A549 (cell line): Measurements from ENCODE around the gene SGSM2. TPM values are rescaled to one million over a fixed set of nuclear protein-coding genes. Genes with fewer than 3 reads are reported as not detected.

Source experiments
- ATAC-seq, 2 experiments: fragments of 200-7000 bp in 1 of 2; fragments of >200 bp in 1 of 2; cut with Nextera tagmentation in 1 of 2; cut with Tn5 transposase in 1 of 2; 3 replicates each; pipeline versions ENCODE4 v1.8.0 to v1.9.1; 2018 to 2020; ENCODE audit warnings: mild to moderate bottlenecking in 1 of 2, moderate library complexity in 1 of 2
- CTCF ChIA-PET: fragments of 300-600 bp; sonication (Branson Sonifier 250); formaldehyde crosslinking; extraction: SDS; loops from one replicate; lab custom pipeline; 2021; ENCODE audit warnings: antibody characterized with exemption, inconsistent platforms; lab: Yijun Ruan, JAX
- POLR2A ChIA-PET: fragments of 350-600 bp; formaldehyde crosslinking; extraction: SDS; loops from one replicate; lab custom pipeline; 2021; ENCODE audit warnings: antibody characterized with exemption, inconsistent platforms; lab: Yijun Ruan, JAX
- DNase-seq, 2 experiments: peaks; one replicate each; pipeline versions ENCODE4 v3.0.0 to v3.0.0-alpha.2; 2011 to 2016; ENCODE audit warnings: low read depth in 1 of 2, low spot score in 1 of 2
- FAIRE-seq: peaks from 2 replicates; lab custom pipeline; 2011; peaks lifted over from hg19 to GRCh38; lab: Jason Lieb, UNC
- H3K27ac ChIP-seq, 2 experiments: fragments of >200 bp; sonication (Bioruptor Twin); formaldehyde crosslinking; 3 replicates each; pipeline ENCODE4 v1.5.1; 2016 to 2017
- H3K4me1 ChIP-seq: fragments of >200 bp; sonication (Bioruptor Twin); formaldehyde crosslinking; 3 replicates; pipeline ENCODE4 v1.6.1; 2016
- H3K4me2 ChIP-seq: fragments of >200 bp; sonication (Bioruptor Twin); formaldehyde crosslinking; 3 replicates; pipeline ENCODE4 v1.6.1; 2016
- H3K4me3 ChIP-seq: fragments of >200 bp; sonication (Bioruptor Twin); formaldehyde crosslinking; 3 replicates; pipeline ENCODE4 v1.5.1; 2016
- H3K9me3 ChIP-seq: fragments of >200 bp; sonication (Bioruptor Twin); formaldehyde crosslinking; 3 replicates; pipeline ENCODE4 v1.6.1; 2016
- CEBPB ChIP-seq, 2 experiments: fragments of >200 bp in 1 of 2; sonication (Bioruptor Twin) in 1 of 2; formaldehyde crosslinking in 1 of 2; IDR thresholded peaks; 2 replicates each; pipeline ENCODE4 v1.6.1; 2012 to 2016
- CHD2 ChIP-seq: fragments of 150-350 bp; IDR thresholded peaks from 2 replicates; pipeline ENCODE4 v1.6.1; 2014; ENCODE audit warnings: low read length; ENCODE audit not compliant: partially characterized antibody
- CTCF ChIP-seq: fragments of >200 bp; sonication (Bioruptor Twin); formaldehyde crosslinking; IDR thresholded peaks from 3 replicates; pipeline ENCODE4 v1.5.1; 2016
- E2F6 ChIP-seq: IDR thresholded peaks from 2 replicates; pipeline ENCODE4 v1.6.1; 2012; ENCODE audit warnings: low read depth, borderline replicate concordance
- FOSL2 ChIP-seq, 2 experiments: fragments of 450-650 bp in 1 of 2; fragments of >200 bp in 1 of 2; sonication (Bioruptor Twin) in 1 of 2; formaldehyde crosslinking; IDR thresholded peaks; 2 replicates each; pipeline versions ENCODE4 v1.5.0 to v1.6.1; 2016 to 2020; ENCODE audit warnings: mild to moderate bottlenecking in 1 of 2, moderate library complexity in 1 of 2
- HES2 ChIP-seq: fragments of >200 bp; sonication (Bioruptor Twin); formaldehyde crosslinking; IDR thresholded peaks from 2 replicates; pipeline ENCODE4 v1.6.1; 2016
- HOXA7 ChIP-seq: fragments of 250-450 bp; sonication (Bioruptor Pico); IDR thresholded peaks from 2 replicates; pipeline ENCODE4 v1.5.0; 2020; ENCODE audit warnings: mild to moderate bottlenecking, moderate library complexity
- HOXB13 ChIP-seq: fragments of 250-450 bp; sonication (Bioruptor Pico); IDR thresholded peaks from 2 replicates; pipeline ENCODE4 v1.5.0; 2020; ENCODE audit warnings: low read depth, mild to moderate bottlenecking, moderate library complexity
- NR3C1 ChIP-seq: fragments of >200 bp; sonication (Bioruptor Twin); formaldehyde crosslinking; IDR thresholded peaks from 3 replicates; pipeline ENCODE4 v1.6.1; 2017
- RARB ChIP-seq: fragments of 250-450 bp; sonication (Bioruptor Pico); IDR thresholded peaks from 2 replicates; pipeline ENCODE4 v1.8.0; 2021; ENCODE audit warnings: mild to moderate bottlenecking, moderate library complexity
- RFX5 ChIP-seq: fragments of 450-650 bp; IDR thresholded peaks from 2 replicates; pipeline ENCODE4 v1.7.1; 2014; ENCODE audit warnings: antibody characterized with exemption, mild to moderate bottlenecking, moderate library complexity
- RNF2 ChIP-seq: fragments of 200-600 bp; sonication (generic); IDR thresholded peaks from 2 replicates; pipeline ENCODE4 v1.6.1; 2016; ENCODE audit warnings: low read depth, mild to moderate bottlenecking, antibody characterized with exemption, moderate library complexity, borderline replicate concordance
- ZFP36 ChIP-seq: fragments of 450-650 bp; IDR thresholded peaks from 2 replicates; pipeline ENCODE4 v1.6.1; 2014; ENCODE audit warnings: borderline replicate concordance; ENCODE audit not compliant: partially characterized antibody
- WGBS: methylation state at CpG from one replicate; pipeline ENCODE4 v1.1.6; 2017; ENCODE audit errors: missing lambda C conversion rate; 5-methylcytosine and 5-hydroxymethylcytosine counted together
- polyA plus RNA-seq, 4 experiments: library from polyadenylated mRNA; depleted of rRNA in 3 of 4; stranded (reverse); fragments of >200 nt; fragmentation: RNase III in 1 of 4; extraction: RNeasy Plus Mini Kit Qiagen cat#74134 plus additional on column Dnase treatment in 1 of 4; gene quantifications; 2 replicates in 3 of 4; 3 replicates in 1 of 4; pipeline ENCODE4 v1.2.3, GENCODE V29; 2011 to 2017

SGSM2 gene
- polyA plus RNA-seq, 2 of the 4 experiments (the other 2 are of a cell fraction), result 24.9 to 53.3 TPM

- no peak for TF ChIP-seq CTCF
Observed at GRCh38 chr17:2344528-2344927, 7.2 kb downstream of the SGSM2 start (continued).

- ChIA-PET CTCF (interaction anchor here (0.7 to 13.0 kb wide), 7 partner anchors 10 to 653 kb away, joined by 4 to 216 read pairs (median 8); partner anchors contain the start of genes SGSM2 and TSR1), POLR2A (interaction anchor here (1.3 kb wide), 1 partner anchor 9 kb away, joined by 3 read pairs; the partner anchor contains the start of gene SGSM2)
- H3K9me3 ChIP-seq, result no peaks in the 10 kb centered on the region
- TF ChIP-seq HOXB13 (no peak), FOSL2 (IDR thresholded peaks at IDR 0.05) (no peak), FOSL2 (CRISPR knock-in tag; IDR thresholded peaks at IDR 0.05) (0 out of 2 replicates have a peak, but pooled peaks have one; percentile 8)
- TF ChIP-seq, all 56 proteins: peak for 1
- no peak overlapping the region for H3K4me2 ChIP-seq
- FAIRE-seq, result no peak
- ATAC-seq, result no peak
- 0 out of 6 replicates have a peak overlapping the region, but pooled peaks of 1 of the 2 experiments have one; percentile 35 for H3K27ac ChIP-seq
- 81% methylated on average over 6 of the region's 8 CpGs for WGBS
- DNase-seq, result no peak
- no peak overlapping the region for H3K4me3 ChIP-seq
- peaks cover 14% of the 10 kb centered on the region for H3K4me1 ChIP-seq
Observed at GRCh38 chr17:2346475-2346874, 9.2 kb downstream of the SGSM2 start.

- POLR2A ChIA-PET, result interaction anchor here (1.0 to 1.8 kb wide), 2 partner anchors 11 to 44 kb away, joined by 6 to 26 read pairs; partner anchors contain the start of genes SGSM2, SMG6, SRR and TSR1
- peak overlapping the region; percentile 14 to 77; a peak in 4 of 6 replicates for H3K27ac ChIP-seq
- ATAC-seq (peak; percentile 78 to 87), DNase-seq (peak; percentile 47 to 84), FAIRE-seq (no peak)
- WGBS, result 66% methylated on average over 11 of the region's 11 CpGs
- H3K4me2 ChIP-seq, result peak overlapping the region; percentile 46
- CTCF ChIA-PET, result interaction anchor here (0.5 to 13.0 kb wide), 12 partner anchors 10 to 310 kb away, joined by 3 to 216 read pairs (median 6); partner anchors contain the start of genes HIC1, SGSM2 and TSR1
- H3K4me1 ChIP-seq, result peaks cover 14% of the 10 kb centered on the region
- no peaks in the 10 kb centered on the region for H3K9me3 ChIP-seq
- H3K4me3 ChIP-seq, result no peak overlapping the region
- TF ChIP-seq RFX5 (peak; percentile 95), CHD2 (no peak), NR3C1 (no peak), ZFP36 (no peak), HOXA7 (CRISPR knock-in tag) (no peak)
Observed at GRCh38 chr17:2347805-2348685, 10.7 kb downstream of the SGSM2 start.

GRCh38 chr17:2351269-2351668 is 14.0 kb downstream of the SGSM2 start:
- DNase-seq, result no peak
- no peak for FAIRE-seq
- ChIA-PET CTCF (interaction anchor here (0.6 to 13.0 kb wide), 8 partner anchors 14 to 297 kb away, joined by 3 to 216 read pairs (median 4); partner anchors contain the start of genes SGSM2, SMG6, SRR and TSR1), POLR2A (no interaction called here)
- no peak for TF ChIP-seq RARB (CRISPR knock-in tag)
- TF ChIP-seq CEBPB (IDR thresholded peaks at IDR 0.05), result no peak
- no peak for TF ChIP-seq HES2
- TF ChIP-seq RNF2, result no peak
- TF ChIP-seq E2F6, result no peak
- no peak for ATAC-seq
- Histone ChIP-seq H3K4me2 (no peak overlapping the region), H3K27ac (no peak overlapping the region), H3K4me1 (peaks cover 19% of the 10 kb centered on the region), H3K9me3 (no peaks in the 10 kb centered on the region), H3K4me3 (no peak overlapping the region)
- WGBS, result 98% methylated on average over 6 of the region's 6 CpGs
